Activated naive CD4-positive, alpha-beta T cell treated with anti-CD3 and anti-CD28 coated beads, Interleukin-2, amount 50 U/mL, for 24 hours (primary cell): ENCODE results near the gene MAB21L3.

Experiments used
- H3K27ac Mint-ChIP-seq: one replicate; pipeline ENCODE4 v1.8.0; 2021; ENCODE audit warnings: mild to moderate bottlenecking, mixed read lengths
- H3K27me3 Mint-ChIP-seq: one replicate; pipeline ENCODE4 v1.8.0; 2021; ENCODE audit warnings: mixed read lengths
- H3K36me3 Mint-ChIP-seq: one replicate; pipeline ENCODE4 v1.8.0; 2021; ENCODE audit warnings: mixed read lengths
- H3K4me1 Mint-ChIP-seq: one replicate; pipeline ENCODE4 v1.8.0; 2021; ENCODE audit warnings: mixed read lengths
- H3K4me3 Mint-ChIP-seq: one replicate; pipeline ENCODE4 v1.8.0; 2021; ENCODE audit warnings: mild to moderate bottlenecking, mixed read lengths
- H3K9me3 Mint-ChIP-seq: one replicate; pipeline ENCODE4 v1.8.0; 2021; ENCODE audit warnings: mixed read lengths

MAB21L3 gene

GRCh38 chr1:116179964-116180363 is 68.8 kb downstream of the MAB21L3 start:
- Mint-ChIP-seq H3K4me1 (no peaks in the 10 kb centered on the region), H3K9me3 (no peaks in the 10 kb centered on the region), H3K27me3 (no peaks in the 10 kb centered on the region), H3K27ac (no peak overlapping the region), H3K4me3 (no peak overlapping the region), H3K36me3 (no peaks in the 10 kb centered on the region)

- H3K4me1 Mint-ChIP-seq: no peaks in the 10 kb centered on the region
- no peaks in the 10 kb centered on the region for H3K36me3 Mint-ChIP-seq
- H3K9me3 Mint-ChIP-seq: no peaks in the 10 kb centered on the region
- H3K4me3 Mint-ChIP-seq: no peak overlapping the region
- no peak overlapping the region for H3K27ac Mint-ChIP-seq
- H3K27me3 Mint-ChIP-seq: no peaks in the 10 kb centered on the region
Observed at GRCh38 chr1:116182019-116182714, 71.0 kb downstream of the MAB21L3 start.
